Mononuclear cell (primary cell): ENCODE measurements around the gene KLF6. TPM values are rescaled to one million over a fixed set of nuclear protein-coding genes. Genes with fewer than 3 reads are reported as not detected.

ENCODE experiments used
- H3K27me3 ChIP-seq: 2 replicates; pipeline ENCODE4 v1.6.0; 2011; ENCODE audit warnings: low read length, control low read depth; ENCODE audit not compliant: insufficient read depth
- H3K4me1 ChIP-seq: 2 replicates; pipeline ENCODE4 v1.5.1; 2011; ENCODE audit warnings: mild to moderate bottlenecking, low read length, control low read depth; ENCODE audit not compliant: insufficient read depth
- H3K4me3 ChIP-seq: 2 replicates; pipeline ENCODE4 v1.5.1; 2011; ENCODE audit warnings: mild to moderate bottlenecking, low read length, moderate library complexity
- H3K9me3 ChIP-seq: 2 replicates; pipeline ENCODE4 v1.5.1; 2011; ENCODE audit warnings: low read depth, mild to moderate bottlenecking, control low read depth, low read length
- total RNA-seq: library from RNA; depleted of rRNA; stranded (reverse); fragments of >200 nt; gene quantifications from one replicate; pipeline ENCODE4 v1.2.3, GENCODE V29; 2012

KLF6 gene
- total RNA-seq, 1 donor, result 606 TPM

- Histone ChIP-seq H3K4me3 (no peak overlapping the region), H3K27me3 (no peaks in the 10 kb centered on the region), H3K4me1 (peaks cover 83% of the 10 kb centered on the region), H3K9me3 (no peaks in the 10 kb centered on the region)
Observed at GRCh38 chr10:3776796-3777571, 8.0 kb downstream of the KLF6 start.

- Histone ChIP-seq H3K27me3 (no peaks in the 10 kb centered on the region), H3K4me1 (peaks cover 72% of the 10 kb centered on the region), H3K9me3 (no peaks in the 10 kb centered on the region), H3K4me3 (no peak overlapping the region)
Observed at GRCh38 chr10:3775696-3776551, 9.1 kb downstream of the KLF6 start.

GRCh38 chr10:3774814-3775695 lies 10.0 kb downstream of the KLF6 start:
- Histone ChIP-seq H3K27me3 (no peaks in the 10 kb centered on the region), H3K4me3 (no peak overlapping the region), H3K4me1 (peaks cover 72% of the 10 kb centered on the region), H3K9me3 (no peaks in the 10 kb centered on the region)

GRCh38 chr10:3774018-3774813 lies 10.8 kb downstream of the KLF6 start:
- H3K9me3 ChIP-seq, result no peaks in the 10 kb centered on the region
- no peaks in the 10 kb centered on the region for H3K27me3 ChIP-seq
- H3K4me1 ChIP-seq, result peaks cover 72% of the 10 kb centered on the region
- H3K4me3 ChIP-seq, result no peak overlapping the region

GRCh38 chr10:3773460-3774017 lies 11.5 kb downstream of the KLF6 start:
- Histone ChIP-seq H3K4me1 (peaks cover 72% of the 10 kb centered on the region), H3K9me3 (no peaks in the 10 kb centered on the region), H3K27me3 (no peaks in the 10 kb centered on the region), H3K4me3 (no peak overlapping the region)

- no peak overlapping the region for H3K4me3 ChIP-seq
- no peaks in the 10 kb centered on the region for H3K27me3 ChIP-seq
- H3K4me1 ChIP-seq, result peaks cover 73% of the 10 kb centered on the region
- no peaks in the 10 kb centered on the region for H3K9me3 ChIP-seq
Observed at GRCh38 chr10:3772361-3773171, 12.4 kb downstream of the KLF6 start.

- Histone ChIP-seq H3K4me3 (no peak overlapping the region), H3K9me3 (no peaks in the 10 kb centered on the region), H3K27me3 (no peaks in the 10 kb centered on the region), H3K4me1 (peaks cover 72% of the 10 kb centered on the region)
Observed at GRCh38 chr10:3770611-3771110, 14.3 kb downstream of the KLF6 start.

GRCh38 chr10:3769556-3769955 lies 15.5 kb downstream of the KLF6 start:
- Histone ChIP-seq H3K4me3 (no peak overlapping the region), H3K9me3 (no peaks in the 10 kb centered on the region), H3K27me3 (no peaks in the 10 kb centered on the region), H3K4me1 (peaks cover 72% of the 10 kb centered on the region)

GRCh38 chr10:3766046-3766756 lies 18.8 kb downstream of the KLF6 start:
- peaks cover 95% of the 10 kb centered on the region for H3K4me1 ChIP-seq
- no peak overlapping the region for H3K4me3 ChIP-seq
- no peaks in the 10 kb centered on the region for H3K27me3 ChIP-seq
- no peaks in the 10 kb centered on the region for H3K9me3 ChIP-seq

GRCh38 chr10:3765146-3765545 lies 19.9 kb downstream of the KLF6 start:
- Histone ChIP-seq H3K9me3 (no peaks in the 10 kb centered on the region), H3K27me3 (no peaks in the 10 kb centered on the region), H3K4me1 (peaks cover 98% of the 10 kb centered on the region), H3K4me3 (no peak overlapping the region)

- Histone ChIP-seq H3K9me3 (no peaks in the 10 kb centered on the region), H3K4me1 (peaks cover 98% of the 10 kb centered on the region), H3K4me3 (no peak overlapping the region), H3K27me3 (no peaks in the 10 kb centered on the region)
Observed at GRCh38 chr10:3764626-3765112, 20.3 kb downstream of the KLF6 start.

- Histone ChIP-seq H3K27me3 (no peaks in the 10 kb centered on the region), H3K4me1 (peaks cover 97% of the 10 kb centered on the region), H3K4me3 (no peak overlapping the region), H3K9me3 (no peaks in the 10 kb centered on the region)
Observed at GRCh38 chr10:3763852-3764625, 21.0 kb downstream of the KLF6 start.
